H9 (cell line): ENCODE results near the gene ODAD4. TPM values are rescaled to one million over a fixed set of nuclear protein-coding genes. Genes with fewer than 3 reads are reported as not detected.

Experiments
- DNase-seq: peaks from one replicate; pipeline ENCODE4 v3.0.0-alpha.2; 2017
- H2AFZ ChIP-seq: one replicate; pipeline ENCODE4 v1.6.1; 2013; ENCODE audit warnings: mild to moderate bottlenecking, low read length, control low read depth, moderate library complexity
- H2AK5ac ChIP-seq: 2 replicates; pipeline ENCODE4 v1.6.1; 2013; ENCODE audit warnings: low read length, control low read depth, mixed read lengths; ENCODE audit not compliant: insufficient read length
- H2BK120ac ChIP-seq: one replicate; pipeline ENCODE4 v1.6.1; 2013; ENCODE audit warnings: low read depth, mild to moderate bottlenecking, low read length, control low read depth, inconsistent platforms; ENCODE audit not compliant: poor library complexity, severe bottlenecking
- H2BK12ac ChIP-seq: 2 replicates; pipeline ENCODE4 v1.6.1; 2013; ENCODE audit warnings: low read length, control low read depth, mixed read lengths, low read depth; ENCODE audit not compliant: insufficient read length
- H2BK15ac ChIP-seq: 2 replicates; pipeline ENCODE4 v1.6.1; 2013; ENCODE audit warnings: low read depth, low read length, control low read depth
- H2BK20ac ChIP-seq: one replicate; pipeline ENCODE4 v1.6.1; 2013; ENCODE audit warnings: low read depth, mild to moderate bottlenecking, low read length, control low read depth, inconsistent platforms; ENCODE audit not compliant: poor library complexity, severe bottlenecking
- H2BK5ac ChIP-seq: 2 replicates; pipeline ENCODE4 v1.6.1; 2013; ENCODE audit warnings: low read length, control low read depth, mixed read lengths; ENCODE audit not compliant: insufficient read length
- H3K14ac ChIP-seq: 2 replicates; pipeline ENCODE4 v1.6.1; 2013; ENCODE audit warnings: low read length, control low read depth; ENCODE audit not compliant: insufficient read depth
- H3K18ac ChIP-seq: 2 replicates; pipeline ENCODE4 v1.6.1; 2013; ENCODE audit warnings: low read depth, mild to moderate bottlenecking, mixed read lengths, low read length, control low read depth; ENCODE audit not compliant: insufficient read length
- H3K23ac ChIP-seq: 2 replicates; pipeline ENCODE4 v1.6.1; 2013; ENCODE audit warnings: low read length, control low read depth, mixed read lengths, low read depth; ENCODE audit not compliant: insufficient read length
- H3K23me2 ChIP-seq: 2 replicates; pipeline ENCODE4 v1.6.1; 2013; ENCODE audit warnings: low read depth, mild to moderate bottlenecking, mixed read lengths, low read length, control low read depth; ENCODE audit not compliant: insufficient read length, poor library complexity, severe bottlenecking
- H3K27ac ChIP-seq: 2 replicates; pipeline ENCODE4 v1.5.1; 2013; ENCODE audit warnings: low read length, control low read depth, mixed read lengths, low read depth; ENCODE audit not compliant: insufficient read length
- H3K27me3 ChIP-seq: 2 replicates; pipeline ENCODE4 v1.6.1; 2013; ENCODE audit warnings: low read length, control low read depth, inconsistent platforms; ENCODE audit not compliant: insufficient read depth
- H3K4ac ChIP-seq: 2 replicates; pipeline ENCODE4 v1.6.1; 2013; ENCODE audit warnings: low read depth, mild to moderate bottlenecking, control low read depth, inconsistent platforms, low read length, moderate library complexity
- H3K4me1 ChIP-seq: 2 replicates; pipeline ENCODE4 v1.6.1; 2013; ENCODE audit warnings: low read length, control low read depth, inconsistent platforms; ENCODE audit not compliant: insufficient read depth
- H3K4me2 ChIP-seq: 2 replicates; pipeline ENCODE4 v1.6.1; 2013; ENCODE audit warnings: low read length, control low read depth, mixed read lengths; ENCODE audit not compliant: insufficient read length, insufficient read depth
- H3K56ac ChIP-seq: 2 replicates; pipeline ENCODE4 v1.6.1; 2013; ENCODE audit warnings: low read depth, mild to moderate bottlenecking, mixed read lengths, low read length, control low read depth; ENCODE audit not compliant: insufficient read length
- H3K79me1 ChIP-seq: 2 replicates; pipeline ENCODE4 v1.6.1; 2013; ENCODE audit warnings: low read depth, mild to moderate bottlenecking, moderate library complexity, low read length, control low read depth, inconsistent platforms; ENCODE audit not compliant: insufficient read depth, poor library complexity, severe bottlenecking
- H3K79me2 ChIP-seq: 2 replicates; pipeline ENCODE4 v1.6.1; 2013; ENCODE audit warnings: low read length, control low read depth, inconsistent platforms; ENCODE audit not compliant: insufficient read depth
- H3K9ac ChIP-seq: 2 replicates; pipeline ENCODE4 v1.6.1; 2013; ENCODE audit warnings: low read length, control low read depth, mixed read lengths; ENCODE audit not compliant: insufficient read length; ENCODE audit errors: extremely low read depth
- H3K9me3 ChIP-seq: one replicate; pipeline ENCODE4 v1.6.1; 2013; ENCODE audit warnings: low read depth, low read length, inconsistent platforms; ENCODE audit not compliant: control insufficient read depth
- H3T11ph ChIP-seq: one replicate; pipeline ENCODE4 v1.6.1; 2013; ENCODE audit warnings: mild to moderate bottlenecking, low read length, control low read depth, inconsistent platforms
- H4K20me1 ChIP-seq: one replicate; pipeline ENCODE4 v1.6.1; 2013; ENCODE audit not compliant: control insufficient read depth, insufficient read length, insufficient read depth
- H4K5ac ChIP-seq: 2 replicates; pipeline ENCODE4 v1.6.1; 2013; ENCODE audit warnings: low read depth, mild to moderate bottlenecking, mixed read lengths, low read length, control low read depth; ENCODE audit not compliant: insufficient read length
- H4K8ac ChIP-seq: replicated peaks from 2 replicates; pipeline ENCODE4 v1.6.1; 2013; ENCODE audit warnings: low read length, control low read depth, mixed read lengths, low read depth; ENCODE audit not compliant: insufficient read length
- H4K91ac ChIP-seq: 2 replicates; pipeline ENCODE4 v1.6.1; 2013; ENCODE audit warnings: low read depth, mild to moderate bottlenecking, moderate library complexity, mixed read lengths, low read length, control low read depth; ENCODE audit not compliant: insufficient read length
- H3K27ac Mint-ChIP-seq, 3 experiments: 2 replicates in 2 of 3; 3 replicates in 1 of 3; pipeline ENCODE4 v1.8.0; 2020 to 2021; ENCODE audit warnings: mixed read lengths in 3 of 3, mild to moderate bottlenecking in 1 of 3, moderate library complexity in 1 of 3
- H3K27me3 Mint-ChIP-seq: 2 replicates; pipeline ENCODE4 v1.8.0; 2021; ENCODE audit warnings: low read depth, mild to moderate bottlenecking, moderate library complexity, mixed read lengths
- H3K36me3 Mint-ChIP-seq, 3 experiments: 2 replicates in 2 of 3; 3 replicates in 1 of 3; pipeline ENCODE4 v1.8.0; 2020 to 2021; ENCODE audit warnings: low read depth in 3 of 3, mixed read lengths in 3 of 3; ENCODE audit not compliant: insufficient read depth in 1 of 3
- H3K4me1 Mint-ChIP-seq, 2 experiments: 2 replicates each; pipeline ENCODE4 v1.8.0; 2020; ENCODE audit warnings: mixed read lengths in 2 of 2
- H3K4me3 Mint-ChIP-seq, 2 experiments: 2 replicates in 1 of 2; 3 replicates in 1 of 2; pipeline ENCODE4 v1.8.0; 2020 to 2021; ENCODE audit warnings: mild to moderate bottlenecking in 2 of 2, mixed read lengths in 2 of 2, moderate library complexity in 1 of 2
- H3K9me3 Mint-ChIP-seq, 2 experiments: 2 replicates in 1 of 2; 3 replicates in 1 of 2; pipeline ENCODE4 v1.8.0; 2020; ENCODE audit warnings: mild to moderate bottlenecking in 2 of 2, mixed read lengths in 2 of 2, moderate library complexity in 1 of 2
- CTCF ChIP-seq: fragments of 200-600 bp; sonication (generic); conservative IDR thresholded peaks from 3 replicates; pipeline ENCODE4 v1.8.0; 2021; ENCODE audit warnings: antibody characterized with exemption, mild to moderate bottlenecking
- WGBS: extraction: QIAGEN DNeasy Blood & Tissue Kit; methylation state at CpG from one replicate; pipeline ENCODE4 v1.1.7; 2013; ENCODE audit warnings: missing lambda C conversion rate, low lambda C conversion rate, mixed read lengths; ENCODE audit not compliant: insufficient read length; ENCODE audit errors: extremely low coverage; 5-methylcytosine and 5-hydroxymethylcytosine counted together
- total RNA-seq: library from RNA; stranded (reverse); gene quantifications from 2 replicates; pipeline ENCODE4 v1.2.1, GENCODE V29; 2021

The ODAD4 gene
- total RNA-seq, 1 experiment from 2014 or later = 2.1 TPM

- TF ChIP-seq CTCF = no peak
- H2AFZ ChIP-seq = no peak overlapping the region
- Mint-ChIP-seq H3K4me1 (peaks cover 36 to 37% of the 10 kb centered on the region in 2 experiments), H3K9me3 (no peaks in the 10 kb centered on the region), H3K27me3 (peaks cover 3% of the 10 kb centered on the region; the same call in 1 of the 2 replicates), H3K27ac (peak overlapping the region in 2 of 3 experiments; percentile 39 to 56; a peak in 2 of 7 replicates), H3K4me3 (no peak overlapping the region), H3K36me3 (no peaks in the 10 kb centered on the region; a peak in 2 of 7 replicates)
- H3K18ac ChIP-seq = no peak overlapping the region
- no peak overlapping the region for H3T11ph ChIP-seq
- no peak overlapping the region for H3K27ac ChIP-seq
- H3K9ac ChIP-seq = no peak overlapping the region
- no peak overlapping the region for H4K91ac ChIP-seq
- no peak overlapping the region for H4K8ac ChIP-seq
- no peak overlapping the region for H2BK5ac ChIP-seq
- H3K23ac ChIP-seq = no peak overlapping the region
- H3K9me3 ChIP-seq = no peaks in the 10 kb centered on the region
- H2BK12ac ChIP-seq = no peak overlapping the region
- no peak overlapping the region for H3K14ac ChIP-seq
- no peak overlapping the region for H4K5ac ChIP-seq
- no peaks in the 10 kb centered on the region for H4K20me1 ChIP-seq
- H3K27me3 ChIP-seq = no peaks in the 10 kb centered on the region
- no peak for DNase-seq
- H3K56ac ChIP-seq = no peak overlapping the region
- H3K4ac ChIP-seq = no peak overlapping the region
- no peaks in the 10 kb centered on the region for H3K79me1 ChIP-seq
- H2AK5ac ChIP-seq = no peak overlapping the region
- H3K23me2 ChIP-seq = no peaks in the 10 kb centered on the region
- no peak overlapping the region for H2BK120ac ChIP-seq
- H3K4me2 ChIP-seq = peak overlapping the region; percentile 1
- no peak overlapping the region for H2BK20ac ChIP-seq
- no peaks in the 10 kb centered on the region for H3K79me2 ChIP-seq
- H2BK15ac ChIP-seq = no peak overlapping the region
- no CpG with 5 or more reads among the region's 6 CpGs for WGBS
- H3K4me1 ChIP-seq = peaks cover 2% of the 10 kb centered on the region; the same call in 1 of the 2 replicates
Observed at GRCh38 chr17:41957869-41958439, 27.5 kb downstream of the ODAD4 start.
